ENCODE data around the gene TRAK1.
A peak's percentile ranks its signal among the peaks of the same experiment; 100 is the strongest.

Gene TRAK1

GRCh38 chr3:42250761-42251160 lies 159.6 kb downstream of the TRAK1 start:
- no peak for DNase-seq (ENCODE audit: low read depth)
- no peak for TF ChIP-seq CTCF (conservative IDR thresholded peaks at IDR 0.05; ENCODE audit: low read length)

GRCh38 chr3:42254566-42254965 lies 163.4 kb downstream of the TRAK1 start:
- no peak for TF ChIP-seq CTCF (conservative IDR thresholded peaks at IDR 0.05; ENCODE audit: low read length)
- no peak overlapping the region for H3K4me3 ChIP-seq (ENCODE audit: low read length)
- no peak for DNase-seq (ENCODE audit: low read depth)

More at GRCh38 chr3:42250761-42251160, 159.6 kb downstream of the TRAK1 start:
- H3K4me3 ChIP-seq (ENCODE audit: low read length) = no peak overlapping the region

GRCh38 chr3:42256135-42256819 lies 165.1 kb downstream of the TRAK1 start:
- peak; percentile 60 for DNase-seq (ENCODE audit: low read depth)
- TF ChIP-seq CTCF (conservative IDR thresholded peaks at IDR 0.05; ENCODE audit: low read length) = no peak

GRCh38 chr3:42257007-42257406 lies 165.8 kb downstream of the TRAK1 start:
- DNase-seq (ENCODE audit: low read depth) = no peak
- TF ChIP-seq CTCF (conservative IDR thresholded peaks at IDR 0.05; ENCODE audit: low read length) = no peak
- H3K4me3 ChIP-seq (ENCODE audit: low read length) = no peak overlapping the region

More at GRCh38 chr3:42256135-42256819, 165.1 kb downstream of the TRAK1 start:
- H3K4me3 ChIP-seq (ENCODE audit: low read length) = no peak overlapping the region

GRCh38 chr3:42262525-42262924 lies 171.4 kb downstream of the TRAK1 start:
- DNase-seq (ENCODE audit: low read depth) = peak; percentile 71
- TF ChIP-seq CTCF (conservative IDR thresholded peaks at IDR 0.05; ENCODE audit: low read length) = no peak
- no peak overlapping the region for H3K4me3 ChIP-seq (ENCODE audit: low read length)

- DNase-seq (ENCODE audit: low read depth) = no peak
- no peak for TF ChIP-seq CTCF (conservative IDR thresholded peaks at IDR 0.05; ENCODE audit: low read length)
- H3K4me3 ChIP-seq (ENCODE audit: low read length) = no peak overlapping the region; the same call in 1 of the 2 replicates
Observed at GRCh38 chr3:42263354-42264346, 172.5 kb downstream of the TRAK1 start.

Data from AG10803 (cell line).